Measurements from ENCODE around the gene PRPH. TPM values are rescaled to one million over a fixed set of nuclear protein-coding genes. Genes with fewer than 3 reads are reported as not detected.
A peak's percentile ranks its signal among the peaks of the same experiment; 100 is the strongest.
"Not testable (repeated sequence)": the region's sequence is repeated elsewhere in the genome, so short reads cannot be mapped to it uniquely, and the experiment has no call there.

Gene PRPH
- total RNA-seq, 2 experiments from 2014 or later: not detected

DNA sequence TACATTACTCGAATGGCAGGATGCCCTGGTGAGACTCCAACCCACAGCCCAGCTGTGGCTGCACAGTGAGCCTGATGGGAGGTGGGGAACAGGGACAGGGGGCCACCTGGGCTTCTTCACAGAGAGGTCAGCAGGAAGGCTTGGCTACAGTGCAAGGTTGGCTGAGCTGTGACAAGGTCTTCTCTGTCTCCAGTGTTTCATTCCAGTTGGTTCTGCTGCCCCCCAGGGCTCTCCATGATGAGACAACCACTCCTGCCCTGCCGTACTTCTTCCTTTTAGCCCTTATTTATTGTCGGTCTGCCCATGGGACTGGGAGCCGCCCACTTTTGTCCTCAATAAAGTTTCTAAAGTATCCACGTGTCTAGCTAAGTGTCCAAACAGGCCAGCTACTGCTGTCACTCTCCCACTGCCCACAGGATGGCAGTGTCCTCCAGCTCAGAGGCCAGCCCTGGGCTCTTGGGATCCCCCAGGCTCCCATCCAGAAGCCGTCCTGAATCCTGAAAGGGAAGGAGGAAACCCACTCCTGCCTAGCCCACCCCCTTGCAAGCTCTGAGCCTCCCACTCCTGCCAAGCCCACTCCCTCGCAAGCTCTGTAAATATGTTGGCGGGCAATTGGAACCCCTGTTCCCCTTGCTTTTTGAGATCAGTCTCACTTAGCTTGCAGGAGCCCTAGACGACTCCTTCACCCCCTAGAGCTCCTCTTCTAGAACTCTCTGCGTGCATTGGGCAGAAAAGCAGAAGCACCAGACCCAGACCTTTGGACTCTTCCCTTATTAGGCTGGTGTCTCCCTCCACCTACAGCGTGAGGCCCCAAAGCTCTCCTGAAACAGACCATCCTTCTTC lies 36.7 kb downstream of the PRPH start:
- peaks cover 21% of the 10 kb centered on the region for H3K4me1 Mint-ChIP-seq
- peaks cover 38% of the 10 kb centered on the region for H3K27me3 Mint-ChIP-seq
- no peak for DNase-seq
- no peak overlapping the region for H3K4me3 Mint-ChIP-seq
- peaks cover 44% of the 10 kb centered on the region for H3K36me3 Mint-ChIP-seq (ENCODE audit: low read depth)
- ChIA-PET POLR2A (interaction anchor here (0.5 to 1.9 kb wide), 4 partner anchors 9 to 116 kb away, joined by 3 to 11 read pairs (median 4); partner anchors contain the start of gene TROAP), CTCF (interaction anchor here (1.0 to 3.9 kb wide), 6 partner anchors 9 to 37 kb away, joined by 3 to 30 read pairs (median 10); partner anchors contain the start of genes DNAJC22, PRPH, SPATS2 and TROAP)
- H3K9me3 Mint-ChIP-seq: no peaks in the 10 kb centered on the region
- H3K27ac Mint-ChIP-seq: peak overlapping the region; percentile 34

DNA sequence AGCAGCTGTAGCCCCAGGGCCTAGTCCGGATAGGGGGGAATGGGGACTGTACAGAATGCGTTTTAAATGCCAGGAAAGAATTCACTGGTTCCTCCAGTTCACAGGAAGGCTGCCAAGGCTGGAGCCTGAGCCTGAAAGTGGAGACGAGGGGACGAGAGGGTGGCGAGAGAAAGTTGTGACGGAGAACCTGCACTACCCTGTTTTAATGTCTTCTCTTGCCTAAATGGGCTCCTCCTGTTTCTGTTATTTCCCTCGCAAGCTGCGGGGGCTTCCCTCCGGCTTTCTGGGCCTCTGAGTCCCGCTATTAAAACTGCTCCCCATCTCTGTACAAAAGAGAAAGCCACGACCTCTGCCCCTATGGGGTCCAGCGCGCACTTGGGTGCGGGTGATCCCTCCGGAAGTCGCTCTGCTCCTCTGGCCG lies 37.5 kb downstream of the PRPH start:
- Mint-ChIP-seq H3K27me3 (peaks cover 47% of the 10 kb centered on the region), H3K4me3 (no peak overlapping the region), H3K4me1 (peaks cover 30% of the 10 kb centered on the region), H3K27ac (no peak overlapping the region), H3K9me3 (no peaks in the 10 kb centered on the region), H3K36me3 (ENCODE audit: low read depth) (peaks cover 42% of the 10 kb centered on the region)
- ChIA-PET POLR2A (interaction anchor here (1.9 kb wide), 1 partner anchor 10 kb away, joined by 11 read pairs; the partner anchor contains the start of gene TROAP), CTCF (interaction anchor here (1.0 to 3.9 kb wide), 7 partner anchors 10 to 38 kb away, joined by 3 to 30 read pairs (median 8); partner anchors contain the start of genes DNAJC22, PRPH, SPATS2 and TROAP)
- DNase-seq: no peak

GRCh38 chr12:49332891-49333371 lies 38.0 kb downstream of the PRPH start:
- no peak overlapping the region for H3K27ac Mint-ChIP-seq
- POLR2A ChIA-PET: no interaction called here
- H3K4me1 Mint-ChIP-seq: peaks cover 32% of the 10 kb centered on the region
- DNase-seq: no peak
- no peaks in the 10 kb centered on the region for H3K9me3 Mint-ChIP-seq
- CTCF ChIA-PET: interaction anchor here (1.5 to 3.9 kb wide), 3 partner anchors 10 to 39 kb away, joined by 7 to 30 read pairs (median 8); partner anchors contain the start of gene PRPH
- H3K27me3 Mint-ChIP-seq: peaks cover 52% of the 10 kb centered on the region
- H3K36me3 Mint-ChIP-seq (ENCODE audit: low read depth): peaks cover 37% of the 10 kb centered on the region
- peak overlapping the region; percentile 47 for H3K4me3 Mint-ChIP-seq

- peaks cover 34% of the 10 kb centered on the region for H3K36me3 Mint-ChIP-seq (ENCODE audit: low read depth)
- CTCF ChIA-PET: interaction anchor here (0.8 to 3.9 kb wide), 3 partner anchors 9 to 14 kb away, joined by 3 to 30 read pairs (median 7); no protein-coding TSS in a partner anchor
- POLR2A ChIA-PET, H3K9me3 Mint-ChIP-seq, H3K4me3 Mint-ChIP-seq, DNase-seq, H3K27ac Mint-ChIP-seq: not testable (repeated sequence)
- H3K27me3 Mint-ChIP-seq: peaks cover 60% of the 10 kb centered on the region
- H3K4me1 Mint-ChIP-seq: peaks cover 34% of the 10 kb centered on the region
These were observed 38.8 kb downstream of the PRPH start for GRCh38 chr12:49333778-49334177.

DNA sequence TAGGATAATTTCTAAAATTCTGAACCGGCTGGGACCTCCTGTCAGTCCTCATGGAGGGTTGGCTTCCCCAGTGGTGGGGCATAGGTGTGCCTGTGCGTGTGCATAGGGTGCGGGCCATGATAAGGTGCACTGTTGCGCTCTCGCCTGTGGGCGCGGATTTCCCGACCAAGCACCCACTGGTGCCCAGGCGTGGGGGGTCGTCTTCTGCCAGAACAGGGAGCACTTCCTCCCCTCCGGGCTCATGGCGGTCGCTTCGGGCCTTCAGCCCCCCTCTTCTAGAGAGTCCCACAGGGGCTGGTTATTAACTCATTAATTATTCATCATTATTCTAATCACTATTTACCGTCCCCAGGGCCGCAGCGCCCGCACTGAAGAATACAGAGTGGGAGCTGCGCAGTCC lies 39.3 kb downstream of the PRPH start:
- H3K27me3 Mint-ChIP-seq: peaks cover 65% of the 10 kb centered on the region
- H3K9me3 Mint-ChIP-seq: no peaks in the 10 kb centered on the region
- CTCF ChIA-PET: interaction anchor here (0.8 to 4.6 kb wide), 6 partner anchors 8 to 247 kb away, joined by 3 to 30 read pairs (median 5); partner anchors contain the start of gene TROAP
- no peak overlapping the region for H3K4me3 Mint-ChIP-seq
- H3K4me1 Mint-ChIP-seq: peaks cover 34% of the 10 kb centered on the region
- H3K27ac Mint-ChIP-seq: no peak overlapping the region
- DNase-seq: no peak
- POLR2A ChIA-PET: no interaction called here
- H3K36me3 Mint-ChIP-seq (ENCODE audit: low read depth): peaks cover 30% of the 10 kb centered on the region

DNA sequence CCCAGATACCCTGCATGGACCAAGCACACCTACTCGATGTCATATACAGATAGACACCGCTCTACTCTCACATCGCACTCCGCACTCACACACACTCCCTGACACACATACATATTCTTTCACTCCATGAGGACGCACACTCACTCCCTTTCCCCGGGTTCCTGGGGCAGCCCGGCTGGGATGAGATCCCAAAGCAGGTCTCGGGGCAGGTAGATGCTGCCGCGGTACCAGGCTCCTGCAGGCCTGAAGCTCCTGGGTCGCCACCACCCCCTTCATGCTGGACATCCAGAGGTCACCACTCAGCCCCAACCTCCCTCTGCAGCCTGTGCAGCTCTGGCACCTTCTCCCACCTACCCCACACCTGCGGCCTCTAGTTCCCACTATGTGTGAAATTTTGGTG lies 39.7 kb downstream of the PRPH start:
- H3K9me3 Mint-ChIP-seq: no peaks in the 10 kb centered on the region
- POLR2A ChIA-PET: no interaction called here
- no peak overlapping the region for H3K4me3 Mint-ChIP-seq
- H3K36me3 Mint-ChIP-seq (ENCODE audit: low read depth): peaks cover 25% of the 10 kb centered on the region
- peaks cover 34% of the 10 kb centered on the region for H3K4me1 Mint-ChIP-seq
- H3K27me3 Mint-ChIP-seq: peaks cover 69% of the 10 kb centered on the region
- no peak overlapping the region for H3K27ac Mint-ChIP-seq
- CTCF ChIA-PET: interaction anchor here (1.0 to 4.6 kb wide), 5 partner anchors 8 to 246 kb away, joined by 3 to 30 read pairs (median 7); partner anchors contain the start of gene TROAP
- DNase-seq: no peak

- Mint-ChIP-seq H3K36me3 (ENCODE audit: low read depth) (peaks cover 20% of the 10 kb centered on the region), H3K27me3 (peaks cover 75% of the 10 kb centered on the region), H3K4me3 (no peak overlapping the region), H3K27ac (peak overlapping the region; percentile 61), H3K9me3 (no peaks in the 10 kb centered on the region), H3K4me1 (peaks cover 34% of the 10 kb centered on the region)
- POLR2A ChIA-PET: no interaction called here
- CTCF ChIA-PET: interaction anchor here (1.0 to 4.6 kb wide), 4 partner anchors 11 to 246 kb away, joined by 3 to 29 read pairs (median 5); partner anchors contain the start of gene TROAP
- DNase-seq: no peak
These were observed 40.4 kb downstream of the PRPH start for GRCh38 chr12:49335118-49335954.

- Mint-ChIP-seq H3K4me3 (no peak overlapping the region), H3K36me3 (ENCODE audit: low read depth) (peaks cover 14% of the 10 kb centered on the region), H3K9me3 (no peaks in the 10 kb centered on the region), H3K27ac (no peak overlapping the region), H3K4me1 (peaks cover 34% of the 10 kb centered on the region), H3K27me3 (peaks cover 83% of the 10 kb centered on the region)
- ChIA-PET CTCF (interaction anchor here (1.1 to 4.6 kb wide), 8 partner anchors 11 to 59 kb away, joined by 3 to 29 read pairs (median 8); partner anchors contain the start of genes DNAJC22, PRPH and TROAP), POLR2A (no interaction called here)
- no peak for DNase-seq
These were observed 41.2 kb downstream of the PRPH start for GRCh38 chr12:49335955-49336644.

DNA sequence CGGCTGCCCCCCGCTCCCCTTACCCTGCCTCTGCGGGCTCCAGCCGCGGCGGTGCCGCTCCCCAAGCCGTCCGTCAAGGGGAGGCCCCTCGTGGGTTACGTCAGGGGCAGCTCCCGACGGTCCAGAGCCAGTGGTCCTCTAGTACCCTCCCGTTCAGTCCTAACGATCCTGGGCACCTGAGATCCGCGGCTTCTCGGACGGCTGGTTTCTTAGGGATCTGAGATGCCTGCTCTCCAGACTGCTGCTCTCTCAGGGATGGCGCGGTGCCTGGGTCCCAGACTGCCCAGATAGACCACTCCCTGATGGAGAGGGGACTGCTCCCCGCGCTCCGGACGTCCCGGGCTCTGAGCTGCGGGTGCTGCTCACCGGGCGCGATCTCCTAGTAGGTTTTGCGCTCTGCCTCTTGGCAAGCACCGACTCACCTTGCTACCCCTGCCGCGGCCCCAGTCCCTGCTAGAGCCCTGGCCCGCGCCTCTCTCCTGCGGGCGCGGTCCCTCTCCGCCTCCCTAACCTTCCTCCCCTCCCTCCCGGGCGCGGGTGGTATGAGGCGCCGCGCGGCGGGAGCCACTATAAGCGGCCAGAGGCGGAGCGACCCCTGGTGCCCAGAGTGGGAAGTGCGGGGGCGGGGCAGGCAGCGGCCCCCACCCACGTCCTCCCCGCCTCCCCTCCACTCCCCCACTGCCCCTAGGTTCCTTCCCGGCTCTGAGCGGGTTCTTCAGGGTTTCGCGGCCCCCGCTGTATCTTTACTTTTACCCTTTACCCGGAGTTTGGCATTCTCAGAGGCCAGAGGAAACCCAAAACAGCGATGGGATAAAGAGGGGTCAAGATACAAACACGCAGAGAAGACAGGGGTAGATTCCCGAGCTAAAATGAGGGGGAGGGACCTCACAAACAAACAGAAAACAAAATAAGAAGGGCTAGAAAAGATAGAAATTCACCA lies 42.0 kb downstream of the PRPH start, which contains the start of gene C1QL4:
Gene C1QL4 (minus strand): TSS at position 544 of the 940 bp plus-strand sequence. CDS start 711 bp downstream, outside the sequence.
- H3K4me3 Mint-ChIP-seq: peak within 1 kb of the TSS; percentile 53
- peak; percentile 86 for DNase-seq
- peaks cover 7% of the 10 kb centered on the region for H3K36me3 Mint-ChIP-seq (ENCODE audit: low read depth)
- peak within 1 kb of the TSS; percentile 43 for H3K27ac Mint-ChIP-seq
- peaks cover 31% of the 10 kb centered on the region for H3K4me1 Mint-ChIP-seq
- ChIA-PET POLR2A (no interaction called here), CTCF (interaction anchor here (0.9 to 4.6 kb wide), 12 partner anchors 10 to 173 kb away, joined by 3 to 29 read pairs (median 6); partner anchors contain the start of genes DNAJC22, PRPH and TROAP)
- peaks cover 86% of the 10 kb centered on the region for H3K27me3 Mint-ChIP-seq
- no peaks in the 10 kb centered on the region for H3K9me3 Mint-ChIP-seq

GRCh38 chr12:49338830-49339463 lies 44.0 kb downstream of the PRPH start:
- CTCF ChIA-PET: interaction anchor here (1.2 to 4.6 kb wide), 5 partner anchors 8 to 50 kb away, joined by 5 to 29 read pairs (median 17); partner anchors contain the start of genes DNAJC22, PRPH and TROAP

More at GRCh38 chr12:49338830-49339463, 44.0 kb downstream of the PRPH start:
- H3K36me3 Mint-ChIP-seq (ENCODE audit: low read depth): no peaks in the 10 kb centered on the region
- no peaks in the 10 kb centered on the region for H3K9me3 Mint-ChIP-seq
- no peak for DNase-seq
- H3K4me3 Mint-ChIP-seq: no peak overlapping the region
- H3K27me3 Mint-ChIP-seq: peaks cover 87% of the 10 kb centered on the region
- no peak overlapping the region for H3K27ac Mint-ChIP-seq
- POLR2A ChIA-PET: no interaction called here
- peaks cover 33% of the 10 kb centered on the region for H3K4me1 Mint-ChIP-seq

All from activated CD4-positive, alpha-beta T cell treated with anti-CD3 and anti-CD28 coated beads, Interleukin-2, amount 10 ng/mL, durations not matched to agents 7 days and 5 days (primary cell).